ENCODE results near the gene CLPTM1. TPM values are rescaled to one million over a fixed set of nuclear protein-coding genes. Genes with fewer than 3 reads are reported as not detected.

CLPTM1 gene
- total and polyA plus RNA-seq, 2 donors (not counting 1 experiment from before 2014, with no cell fraction given) = 121 to 129 TPM

GRCh38 chr19:45019187-45019586 lies 64.0 kb downstream of the CLPTM1 start:
- Histone ChIP-seq H3K9me3 (ENCODE audit: control extremely low read depth in 1 of 3, control insufficient read depth in 2 of 3, insufficient read depth in 1 of 3, low read length in 2 of 3) (no peaks in the 10 kb centered on the region), H3K4me2 (replicated peaks; ENCODE audit: low read depth, low read length, poor library complexity, severe bottlenecking) (no peak overlapping the region), H3K79me2 (ENCODE audit: control insufficient read depth, insufficient read depth, low read length) (peaks cover 26% of the 10 kb centered on the region), H3K27me3 (replicated peaks in 1 of 4; ENCODE audit: control extremely low read depth in 1 of 4, control insufficient read depth in 3 of 4, insufficient read depth in 4 of 4, low read length in 3 of 4) (no peaks in the 10 kb centered on the region), H3K9ac (ENCODE audit: low read length) (no peak overlapping the region), H3K4me3 (ENCODE audit: control extremely low read depth in 1 of 5, extremely low read depth in 1 of 5, insufficient read depth in 1 of 5, low read depth in 2 of 5, low read length in 4 of 5) (no peak overlapping the region), H3K36me3 (replicated peaks in 1 of 2; ENCODE audit: control extremely low read depth in 1 of 2, control insufficient read depth in 1 of 2, extremely low read depth in 1 of 2, insufficient read depth in 2 of 2, low read length in 1 of 2) (peaks cover 11 to 33% of the 10 kb centered on the region in 2 experiments), H3K4me1 (ENCODE audit: control insufficient read depth in 2 of 2, insufficient read depth in 2 of 2, low read length in 2 of 2) (peaks cover 7 to 26% of the 10 kb centered on the region in 2 donors), H4K20me1 (ENCODE audit: control insufficient read depth, insufficient read depth, low read length, poor library complexity, severe bottlenecking) (peaks cover 5% of the 10 kb centered on the region), H2AFZ (ENCODE audit: insufficient read depth, low read depth, low read length, poor library complexity, severe bottlenecking) (no peak overlapping the region), H3K27ac (ENCODE audit: low read length in 2 of 2) (no peak overlapping the region)
- H3K9me3 Mint-ChIP-seq (ENCODE audit: insufficient read depth) = no peaks in the 10 kb centered on the region
- ChIA-PET POLR2A (interaction anchor here (0.7 to 1.2 kb wide), 2 partner anchors 29 to 33 kb away, joined by 4 read pairs; no protein-coding TSS in a partner anchor), CTCF (interaction anchor here (1.1 to 3.5 kb wide), 6 partner anchors 9 to 164 kb away, joined by 3 to 12 read pairs (median 4); no protein-coding TSS in a partner anchor)
- peaks cover 18% of the 10 kb centered on the region for H3K4me1 Mint-ChIP-seq
- ATAC-seq (ENCODE audit: low read depth) (no peak), DNase-seq (no peak)
- H3K27ac Mint-ChIP-seq = peak overlapping the region; percentile 54
- H3K27me3 Mint-ChIP-seq = no peaks in the 10 kb centered on the region
- 100% methylated on average over 2 of the region's 2 CpGs for WGBS (ENCODE audit: insufficient coverage)
- intact Hi-C loops (cut with micrococcal nuclease) = no loop called here
- TF ChIP-seq CTCF (IDR thresholded peaks at IDR 0.05) = no peak
- TF ChIP-seq EZH2 (IDR thresholded peaks at IDR 0.05; ENCODE audit: borderline replicate concordance, insufficient read depth, low read depth, low read length, poor library complexity, severe bottlenecking) = no peak
- H3K4me3 Mint-ChIP-seq = no peak overlapping the region

- TF ChIP-seq EZH2 (IDR thresholded peaks at IDR 0.05; ENCODE audit: borderline replicate concordance, insufficient read depth, low read depth, low read length, poor library complexity, severe bottlenecking) = no peak
- no peak for TF ChIP-seq CTCF (IDR thresholded peaks at IDR 0.05)
- H4K20me1 ChIP-seq (ENCODE audit: control insufficient read depth, insufficient read depth, low read length, poor library complexity, severe bottlenecking) = peaks cover 5% of the 10 kb centered on the region
- H3K27me3 ChIP-seq (replicated peaks in 1 of 4; ENCODE audit: control extremely low read depth in 1 of 4, control insufficient read depth in 3 of 4, insufficient read depth in 4 of 4, low read length in 3 of 4) = no peaks in the 10 kb centered on the region
- DNase-seq = no peak
- Mint-ChIP-seq H3K27me3 (no peaks in the 10 kb centered on the region), H3K9me3 (ENCODE audit: insufficient read depth) (no peaks in the 10 kb centered on the region), H3K4me1 (peaks cover 18% of the 10 kb centered on the region), H3K4me3 (no peak overlapping the region), H3K27ac (no peak overlapping the region)
- no peak overlapping the region for H2AFZ ChIP-seq (ENCODE audit: insufficient read depth, low read depth, low read length, poor library complexity, severe bottlenecking)
- CTCF ChIA-PET = interaction anchor here (0.6 to 3.5 kb wide), 6 partner anchors 8 to 459 kb away, joined by 3 to 12 read pairs (median 3); no protein-coding TSS in a partner anchor
- 100% methylated on average over 2 of the region's 3 CpGs for WGBS (ENCODE audit: insufficient coverage)
- H3K9me3 ChIP-seq (ENCODE audit: control extremely low read depth in 1 of 3, control insufficient read depth in 2 of 3, insufficient read depth in 1 of 3, low read length in 2 of 3) = no peaks in the 10 kb centered on the region
- POLR2A ChIA-PET = no interaction called here
- no peak overlapping the region for H3K4me2 ChIP-seq (replicated peaks; ENCODE audit: low read depth, low read length, poor library complexity, severe bottlenecking)
- peaks cover 7 to 26% of the 10 kb centered on the region in 2 donors for H3K4me1 ChIP-seq (ENCODE audit: control insufficient read depth in 2 of 2, insufficient read depth in 2 of 2, low read length in 2 of 2)
- no peak for ATAC-seq (ENCODE audit: low read depth)
- H3K4me3 ChIP-seq (ENCODE audit: control extremely low read depth in 1 of 5, extremely low read depth in 1 of 5, insufficient read depth in 1 of 5, low read depth in 2 of 5, low read length in 4 of 5) = no peak overlapping the region
- intact Hi-C loops (cut with micrococcal nuclease) = no loop called here
- H3K27ac ChIP-seq (ENCODE audit: low read length in 2 of 2) = no peak overlapping the region
- peaks cover 11 to 35% of the 10 kb centered on the region in 2 experiments for H3K36me3 ChIP-seq (replicated peaks in 1 of 2; ENCODE audit: control extremely low read depth in 1 of 2, control insufficient read depth in 1 of 2, extremely low read depth in 1 of 2, insufficient read depth in 2 of 2, low read length in 1 of 2)
- no peak overlapping the region for H3K9ac ChIP-seq (ENCODE audit: low read length)
- peaks cover 25% of the 10 kb centered on the region for H3K79me2 ChIP-seq (ENCODE audit: control insufficient read depth, insufficient read depth, low read length)
These were observed 64.9 kb downstream of the CLPTM1 start for GRCh38 chr19:45020071-45020470.
